A673 (cell line): ENCODE results near the gene AKAP5. TPM values are rescaled to one million over a fixed set of nuclear protein-coding genes. Genes with fewer than 3 reads are reported as not detected.
A peak's percentile ranks its signal among the peaks of the same experiment; 100 is the strongest.

ENCODE experiments used
- BruUV-seq: library from RNA; stranded (reverse); fragments of 400-500 nt; replicated peaks from 2 replicates; lab custom pipeline; 2021; lab: Mats Ljungman, UMichigan
- CTCF ChIA-PET: fragments of 300-600 bp; sonication (Branson Sonifier 250); formaldehyde crosslinking; loops from one replicate; lab custom pipeline; 2022; ENCODE audit warnings: antibody characterized with exemption; lab: Charles Lee
- POLR2A ChIA-PET: fragments of 300-600 bp; sonication (Branson Sonifier 250); formaldehyde crosslinking; loops from one replicate; lab custom pipeline; 2022; ENCODE audit warnings: antibody characterized with exemption; ENCODE audit not compliant: low non-redundant PET; lab: Charles Lee
- DNase-seq: peaks from one replicate; pipeline ENCODE4 v3.0.0-alpha.2; 2015; ENCODE audit warnings: low spot score
- H3K27ac ChIP-seq: fragments of 200-600 bp; sonication (generic); 2 replicates; pipeline ENCODE4 v1.5.1; 2016; ENCODE audit warnings: mixed run types, low read depth, mild to moderate bottlenecking, mixed read lengths, antibody characterized with exemption, low read length; ENCODE audit not compliant: poor library complexity, severe bottlenecking
- H3K27me3 ChIP-seq: fragments of 200-600 bp; sonication (generic); replicated peaks from 2 replicates; pipeline ENCODE4 v1.6.1; 2017; ENCODE audit warnings: mixed run types, low read depth, mild to moderate bottlenecking, mixed read lengths, antibody characterized with exemption, low read length; ENCODE audit not compliant: insufficient read depth, poor library complexity
- H3K36me3 ChIP-seq: fragments of 200-600 bp; sonication (generic); 2 replicates; pipeline ENCODE4 v1.6.1; 2016; ENCODE audit warnings: mixed run types, mild to moderate bottlenecking, mixed read lengths, antibody characterized with exemption, low read length; ENCODE audit not compliant: insufficient read depth, poor library complexity, severe bottlenecking
- H3K4me1 ChIP-seq: fragments of 200-600 bp; sonication (generic); 2 replicates; pipeline ENCODE4 v1.6.1; 2017; ENCODE audit warnings: mixed run types, mild to moderate bottlenecking, mixed read lengths, antibody characterized with exemption, low read length; ENCODE audit not compliant: insufficient read depth, poor library complexity, severe bottlenecking
- H3K4me3 ChIP-seq: fragments of 200-600 bp; sonication (generic); 2 replicates; pipeline ENCODE4 v1.5.1; 2016; ENCODE audit warnings: low read depth, mixed run types, mild to moderate bottlenecking, mixed read lengths, low read length; ENCODE audit not compliant: poor library complexity, severe bottlenecking
- H3K9me3 ChIP-seq: fragments of 200-600 bp; sonication (generic); 2 replicates; pipeline ENCODE4 v1.6.1; 2016; ENCODE audit warnings: mixed run types, low read depth, mild to moderate bottlenecking, mixed read lengths, antibody characterized with exemption, low read length; ENCODE audit not compliant: poor library complexity, severe bottlenecking
- CTCF ChIP-seq: fragments of 300-800, 200-600 bp; sonication (generic); conservative IDR thresholded peaks from 2 replicates; pipeline ENCODE4 v1.5.1; 2017; ENCODE audit warnings: low read depth, mild to moderate bottlenecking, antibody characterized with exemption, low read length, moderate library complexity, mixed read lengths
- EZH2 ChIP-seq: fragments of 200-600 bp; sonication (generic); IDR thresholded peaks from 2 replicates; pipeline ENCODE4 v1.6.1; 2017; ENCODE audit warnings: borderline replicate concordance, low read depth, mild to moderate bottlenecking, mixed read lengths, antibody characterized with exemption, low read length; ENCODE audit not compliant: poor library complexity, severe bottlenecking
- intact Hi-C: fragments of 100-400 bp; cut with micrococcal nuclease; formaldehyde crosslinking; loops from one replicate; pipeline ENCODE4 v1.10.0; 2022; ENCODE audit not compliant: unreplicated experiment
- total RNA-seq: library from RNA; stranded (reverse); gene quantifications from 2 replicates; pipeline ENCODE4 v1.2.3, GENCODE V29; 2021

The AKAP5 gene
- total RNA-seq, 1 experiment from 2014 or later = 2.6 TPM

GRCh38 chr14:64508215-64508776 lies 43.0 kb downstream of the AKAP5 start:
- peaks cover 34% of the 10 kb centered on the region for H3K4me1 ChIP-seq
- H3K9me3 ChIP-seq = no peaks in the 10 kb centered on the region
- ChIA-PET CTCF (no interaction called here), POLR2A (no interaction called here)
- intact Hi-C loops = no loop called here
- DNase-seq = no peak
- no TSS peak for BruUV-seq
- H3K4me3 ChIP-seq = no peak overlapping the region
- H3K36me3 ChIP-seq = no peaks in the 10 kb centered on the region
- H3K27ac ChIP-seq = peak overlapping the region; percentile 7
- no peaks in the 10 kb centered on the region for H3K27me3 ChIP-seq
- TF ChIP-seq EZH2 (no peak), CTCF (no peak)

GRCh38 chr14:64509036-64509435 lies 43.7 kb downstream of the AKAP5 start:
- intact Hi-C loops = no loop called here
- Histone ChIP-seq H3K27me3 (no peaks in the 10 kb centered on the region), H3K4me1 (peaks cover 34% of the 10 kb centered on the region), H3K4me3 (no peak overlapping the region), H3K36me3 (no peaks in the 10 kb centered on the region), H3K27ac (no peak overlapping the region), H3K9me3 (no peaks in the 10 kb centered on the region)
- no peak for DNase-seq
- no TSS peak for BruUV-seq
- CTCF ChIA-PET = no interaction called here
- POLR2A ChIA-PET = no interaction called here
- TF ChIP-seq EZH2 = no peak

- no peaks in the 10 kb centered on the region for H3K36me3 ChIP-seq
- no peaks in the 10 kb centered on the region for H3K27me3 ChIP-seq
- peaks cover 34% of the 10 kb centered on the region for H3K4me1 ChIP-seq
- H3K27ac ChIP-seq = peak overlapping the region; percentile 13
- ChIA-PET POLR2A (interaction anchor here (0.7 kb wide), 1 partner anchor 1597 kb away, joined by 3 read pairs; no protein-coding TSS in a partner anchor), CTCF (interaction anchor here (0.8 to 1.0 kb wide), 2 partner anchors 10 to 27 kb away, joined by 3 to 4 read pairs; no protein-coding TSS in a partner anchor)
- no peak overlapping the region for H3K4me3 ChIP-seq
- intact Hi-C loops = loop anchor here (5.0 kb wide), 1 partner anchor 126 kb away; no protein-coding TSS in a partner anchor
- H3K9me3 ChIP-seq = no peaks in the 10 kb centered on the region
- TF ChIP-seq EZH2 (no peak), CTCF (peak; percentile 95)
- no TSS peak for BruUV-seq
- peak; percentile 84 for DNase-seq
Observed at GRCh38 chr14:64510825-64511671, 45.7 kb downstream of the AKAP5 start.
